Activated CD8-positive, alpha-beta T cell treated with anti-CD3 and anti-CD28 coated beads, Interleukin-2, amount 10 ng/mL, durations not matched to agents 7 days and 5 days (primary cell): ENCODE measurements around the gene IGLON5. TPM values are rescaled to one million over a fixed set of nuclear protein-coding genes. Genes with fewer than 3 reads are reported as not detected.

Source experiments
- ATAC-seq: fragments of 150-1000 bp; cut with Tn5 transposase; one replicate; pipeline ENCODE4 v1.10.0; 2021; ENCODE audit warnings: moderate library complexity
- CTCF ChIA-PET: fragments of 350-600 bp; sonication (Branson Sonifier 250); formaldehyde crosslinking; loops from one replicate; lab custom pipeline; 2021; ENCODE audit warnings: antibody characterized with exemption; lab: Charles Lee
- POLR2A ChIA-PET: fragments of 350-600 bp; sonication (Branson Sonifier 250); formaldehyde crosslinking; loops from one replicate; lab custom pipeline; 2021; ENCODE audit warnings: antibody characterized with exemption; lab: Charles Lee
- DNase-seq: peaks from one replicate; pipeline ENCODE4 v3.0.0-alpha.2; 2020
- H3K27ac Mint-ChIP-seq: one replicate; pipeline ENCODE4 v1.8.0; 2021; ENCODE audit warnings: mild to moderate bottlenecking, mixed read lengths
- H3K27me3 Mint-ChIP-seq: one replicate; pipeline ENCODE4 v1.8.0; 2021; ENCODE audit warnings: low read depth, mixed read lengths
- H3K36me3 Mint-ChIP-seq: one replicate; pipeline ENCODE4 v1.8.0; 2021; ENCODE audit warnings: low read depth, mixed read lengths
- H3K4me1 Mint-ChIP-seq: one replicate; pipeline ENCODE4 v1.8.0; 2021; ENCODE audit warnings: low read depth, mixed read lengths
- H3K4me3 Mint-ChIP-seq: one replicate; pipeline ENCODE4 v1.8.0; 2021; ENCODE audit warnings: mild to moderate bottlenecking, mixed read lengths
- H3K9me3 Mint-ChIP-seq: one replicate; pipeline ENCODE4 v1.8.0; 2022; ENCODE audit warnings: mixed read lengths; ENCODE audit not compliant: insufficient read depth
- total RNA-seq, 2 experiments: library from RNA; stranded (reverse); gene quantifications; one replicate each; pipeline ENCODE4 v1.2.3, GENCODE V29; 2021

IGLON5 gene
- total RNA-seq, 2 experiments from 2014 or later, result not detected

GRCh38 chr19:51331716-51332115 lies 20.3 kb downstream of the IGLON5 start:
- ChIA-PET CTCF (no interaction called here), POLR2A (no interaction called here)
- peaks cover 15% of the 10 kb centered on the region for H3K27me3 Mint-ChIP-seq
- H3K4me1 Mint-ChIP-seq, result peaks cover 8% of the 10 kb centered on the region
- H3K36me3 Mint-ChIP-seq, result peaks cover 3% of the 10 kb centered on the region
- ATAC-seq (no peak), DNase-seq (no peak)
- H3K4me3 Mint-ChIP-seq, result no peak overlapping the region
- no peaks in the 10 kb centered on the region for H3K9me3 Mint-ChIP-seq
- no peak overlapping the region for H3K27ac Mint-ChIP-seq

- peaks cover 11% of the 10 kb centered on the region for H3K4me1 Mint-ChIP-seq
- POLR2A ChIA-PET, result no interaction called here
- no peak for ATAC-seq
These were observed 22.5 kb downstream of the IGLON5 start for GRCh38 chr19:51333836-51334460.

GRCh38 chr19:51337141-51337860 lies 25.9 kb downstream of the IGLON5 start:
- ATAC-seq (no peak), DNase-seq (no peak)
- POLR2A ChIA-PET, result no interaction called here
- H3K27me3 Mint-ChIP-seq, result peaks cover 6% of the 10 kb centered on the region
- no peak overlapping the region for H3K27ac Mint-ChIP-seq
- no peak overlapping the region for H3K4me3 Mint-ChIP-seq
- H3K36me3 Mint-ChIP-seq, result no peaks in the 10 kb centered on the region
- H3K4me1 Mint-ChIP-seq, result peaks cover 18% of the 10 kb centered on the region
- no peaks in the 10 kb centered on the region for H3K9me3 Mint-ChIP-seq
- CTCF ChIA-PET, result interaction anchor here (0.7 to 5.3 kb wide), 8 partner anchors 28 to 103 kb away, joined by 3 to 38 read pairs (median 4); partner anchors contain the start of gene ETFB

More at GRCh38 chr19:51333836-51334460, 22.5 kb downstream of the IGLON5 start:
- DNase-seq, result no peak
- no peaks in the 10 kb centered on the region for H3K9me3 Mint-ChIP-seq
- no peak overlapping the region for H3K27ac Mint-ChIP-seq
- H3K27me3 Mint-ChIP-seq, result peaks cover 3% of the 10 kb centered on the region
- H3K36me3 Mint-ChIP-seq, result peaks cover 3% of the 10 kb centered on the region
- no peak overlapping the region for H3K4me3 Mint-ChIP-seq
- CTCF ChIA-PET, result no interaction called here

- H3K27me3 Mint-ChIP-seq, result peaks cover 6% of the 10 kb centered on the region
- no peaks in the 10 kb centered on the region for H3K9me3 Mint-ChIP-seq
- H3K4me1 Mint-ChIP-seq, result peaks cover 20% of the 10 kb centered on the region
- no peak overlapping the region for H3K27ac Mint-ChIP-seq
- CTCF ChIA-PET, result interaction anchor here (0.7 to 5.3 kb wide), 12 partner anchors 9 to 103 kb away, joined by 3 to 38 read pairs (median 4); partner anchors contain the start of gene ETFB
- H3K4me3 Mint-ChIP-seq, result peak overlapping the region; percentile 86
- no peak for ATAC-seq
- no peaks in the 10 kb centered on the region for H3K36me3 Mint-ChIP-seq
- POLR2A ChIA-PET, result no interaction called here
- DNase-seq, result no peak
These were observed 26.6 kb downstream of the IGLON5 start for GRCh38 chr19:51337861-51338562.

- peak; percentile 92 for DNase-seq
- ChIA-PET POLR2A (interaction anchor here (2.1 kb wide), 1 partner anchor 56 kb away, joined by 14 read pairs; no protein-coding TSS in a partner anchor), CTCF (interaction anchor here (0.8 to 5.3 kb wide), 22 partner anchors 9 to 102 kb away, joined by 3 to 38 read pairs (median 4); partner anchors contain the start of genes C19orf84, ETFB, NKG7 and SIGLEC10)
- H3K27me3 Mint-ChIP-seq, result peaks cover 6% of the 10 kb centered on the region
- peak; percentile 81 for ATAC-seq
- H3K4me1 Mint-ChIP-seq, result peaks cover 20% of the 10 kb centered on the region
- peak overlapping the region; percentile 78 for H3K27ac Mint-ChIP-seq
- no peaks in the 10 kb centered on the region for H3K36me3 Mint-ChIP-seq
- peak overlapping the region; percentile 86 for H3K4me3 Mint-ChIP-seq
- no peaks in the 10 kb centered on the region for H3K9me3 Mint-ChIP-seq
These were observed 27.3 kb downstream of the IGLON5 start for GRCh38 chr19:51338563-51339312.

GRCh38 chr19:51339313-51339686 lies 27.9 kb downstream of the IGLON5 start:
- POLR2A ChIA-PET, result interaction anchor here (2.1 to 3.3 kb wide), 2 partner anchors 25 to 55 kb away, joined by 12 to 14 read pairs; no protein-coding TSS in a partner anchor
- peak overlapping the region; percentile 86 for H3K4me3 Mint-ChIP-seq
- peaks cover 20% of the 10 kb centered on the region for H3K4me1 Mint-ChIP-seq
- ATAC-seq (peak; percentile 15), DNase-seq (no peak)
- no peaks in the 10 kb centered on the region for H3K9me3 Mint-ChIP-seq
- peaks cover 2% of the 10 kb centered on the region for H3K36me3 Mint-ChIP-seq
- peaks cover 6% of the 10 kb centered on the region for H3K27me3 Mint-ChIP-seq
- CTCF ChIA-PET, result interaction anchor here (0.8 to 5.3 kb wide), 16 partner anchors 10 to 101 kb away, joined by 3 to 38 read pairs (median 6); partner anchors contain the start of genes C19orf84, ETFB, NKG7 and SIGLEC10
- H3K27ac Mint-ChIP-seq, result peak overlapping the region; percentile 78

DNA sequence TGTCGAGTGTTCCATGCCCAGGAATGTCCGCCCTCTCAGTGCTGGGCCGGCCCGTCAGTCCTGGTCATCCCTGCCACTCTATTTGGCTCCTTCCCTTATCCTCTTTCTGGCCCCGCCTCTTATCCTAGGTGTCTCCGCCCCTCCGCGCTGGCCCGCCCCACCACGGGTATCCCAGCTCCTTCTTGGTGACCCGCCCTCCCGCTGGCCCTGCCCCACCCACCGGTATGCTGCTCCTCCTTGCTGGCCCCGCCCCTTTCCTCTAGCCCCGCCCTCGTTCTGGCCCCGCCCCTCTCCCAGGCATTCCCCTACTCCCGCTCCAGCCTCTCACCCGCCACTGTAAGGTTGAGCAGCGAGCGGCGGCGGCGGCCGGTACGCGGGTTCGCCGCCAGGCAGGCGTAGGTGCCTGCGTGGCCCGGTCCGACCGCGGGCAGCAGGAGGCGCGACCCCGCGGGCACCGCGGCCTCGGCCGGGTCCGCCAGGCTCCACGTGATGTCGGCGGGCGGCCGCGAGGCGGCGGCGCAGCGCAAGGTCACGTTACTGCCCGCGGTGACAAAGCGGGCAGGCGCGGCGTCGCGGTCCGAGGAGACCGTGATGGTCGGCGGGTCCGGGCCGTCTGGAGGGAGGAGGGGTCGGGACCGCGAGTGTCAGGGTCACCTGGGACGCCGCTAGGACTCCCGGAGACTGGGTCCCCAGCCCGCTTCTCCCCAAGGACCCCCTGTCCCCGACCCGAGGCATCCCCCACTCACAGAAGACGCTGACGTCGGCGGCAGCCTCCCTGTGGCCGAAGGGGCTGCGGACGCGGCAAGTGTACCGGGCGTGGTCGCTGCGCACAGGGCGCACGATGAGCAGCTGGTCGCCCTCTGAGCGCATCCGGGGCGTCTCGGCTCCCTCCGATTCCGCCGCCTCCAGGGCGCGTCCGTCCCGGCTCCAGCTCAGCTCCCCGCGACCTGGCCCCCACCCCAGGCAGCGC lies 28.5 kb downstream of the IGLON5 start:
- peak; percentile 96 for DNase-seq
- CTCF ChIA-PET, result interaction anchor here (0.8 to 5.3 kb wide), 18 partner anchors 9 to 101 kb away, joined by 3 to 38 read pairs (median 6); partner anchors contain the start of genes C19orf84, ETFB, NKG7 and SIGLEC10
- Mint-ChIP-seq H3K4me1 (peaks cover 24% of the 10 kb centered on the region), H3K36me3 (peaks cover 6% of the 10 kb centered on the region), H3K4me3 (peak overlapping the region; percentile 86), H3K27me3 (peaks cover 6% of the 10 kb centered on the region), H3K9me3 (no peaks in the 10 kb centered on the region), H3K27ac (peak overlapping the region; percentile 78)
- POLR2A ChIA-PET, result interaction anchor here (0.6 to 3.3 kb wide), 4 partner anchors 10 to 55 kb away, joined by 3 to 14 read pairs (median 8); no protein-coding TSS in a partner anchor
- peak; percentile 80 for ATAC-seq

GRCh38 chr19:51341066-51341465 lies 29.6 kb downstream of the IGLON5 start:
- Mint-ChIP-seq H3K4me1 (peaks cover 24% of the 10 kb centered on the region), H3K9me3 (no peaks in the 10 kb centered on the region), H3K27me3 (peaks cover 6% of the 10 kb centered on the region), H3K36me3 (peaks cover 11% of the 10 kb centered on the region), H3K4me3 (peak overlapping the region; percentile 42), H3K27ac (no peak overlapping the region)
- no peak for ATAC-seq
- no peak for DNase-seq
- ChIA-PET CTCF (interaction anchor here (0.9 to 5.3 kb wide), 7 partner anchors 18 to 100 kb away, joined by 3 to 38 read pairs (median 3); partner anchors contain the start of gene ETFB), POLR2A (interaction anchor here (0.9 to 3.3 kb wide), 3 partner anchors 9 to 31 kb away, joined by 4 to 12 read pairs (median 5); partner anchors contain the start of gene NKG7)

DNA sequence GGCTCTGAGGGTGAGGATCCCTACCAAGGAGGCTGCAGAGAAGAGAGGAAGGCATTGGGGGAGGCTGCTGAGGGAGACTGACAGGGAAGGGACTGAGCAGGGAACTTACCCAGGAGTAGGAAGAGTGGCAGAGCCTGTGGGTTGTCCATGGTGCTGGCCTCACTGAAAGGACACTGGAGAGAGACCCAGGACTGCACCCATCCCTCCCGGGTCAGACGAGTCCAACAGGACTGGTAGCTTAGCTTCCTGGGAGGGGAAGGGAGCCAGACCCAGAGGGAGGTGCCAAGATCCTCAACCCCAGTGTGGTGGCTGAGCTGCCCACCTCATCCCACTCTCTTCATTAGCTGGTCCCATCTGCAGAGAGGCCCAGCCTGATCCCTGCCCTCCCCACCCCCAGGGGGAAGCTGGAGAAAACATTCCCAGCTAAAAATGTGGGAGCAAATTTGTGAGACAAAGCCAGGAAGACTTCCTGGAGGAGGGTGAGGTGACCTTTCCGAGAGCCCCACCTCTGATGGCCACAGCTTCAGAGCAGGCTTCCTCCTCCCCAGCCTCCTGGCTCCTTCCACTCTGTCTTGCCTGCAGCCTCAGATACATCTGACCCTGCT lies 30.6 kb downstream of the IGLON5 start, which contains the start of gene VSIG10L:
Gene VSIG10L, minus strand, starts transcription at position 164 of the 605 bp plus-strand sequence. Its CDS starts 15 bp downstream, at position 149.
- peaks cover 24% of the 10 kb centered on the region for H3K4me1 Mint-ChIP-seq
- DNase-seq, result no peak
- ChIA-PET POLR2A (interaction anchor here (1.4 to 3.3 kb wide), 2 partner anchors 23 to 30 kb away, joined by 5 to 12 read pairs; partner anchors contain the start of gene NKG7), CTCF (interaction anchor here (0.9 to 5.3 kb wide), 6 partner anchors 21 to 99 kb away, joined by 3 to 38 read pairs (median 4); partner anchors contain the start of gene ETFB)
- H3K27me3 Mint-ChIP-seq, result peaks cover 3% of the 10 kb centered on the region
- H3K36me3 Mint-ChIP-seq, result peaks cover 20% of the 10 kb centered on the region
- H3K9me3 Mint-ChIP-seq, result no peaks in the 10 kb centered on the region
- peak within 1 kb of the TSS; percentile 1 for H3K27ac Mint-ChIP-seq
- ATAC-seq, result no peak
- peak within 1 kb of the TSS; percentile 42 for H3K4me3 Mint-ChIP-seq
